K562 (cell line): ENCODE data around the gene TARM1. TPM values are rescaled to one million over a fixed set of nuclear protein-coding genes. Genes with fewer than 3 reads are reported as not detected.
A peak's percentile ranks its signal among the peaks of the same experiment; 100 is the strongest.

Experiments
- AFF4 ChIP-seq: sonication (generic); formaldehyde crosslinking; IDR thresholded peaks from 2 replicates; pipeline ENCODE4 v1.8.0; 2023; ENCODE audit warnings: mild to moderate bottlenecking, missing genetic modification reagents
- ATF7 ChIP-seq: fragments of 450-650 bp; IDR thresholded peaks from 2 replicates; pipeline ENCODE4 v1.7.1; 2014; ENCODE audit warnings: mild to moderate bottlenecking, moderate library complexity
- CC2D1A ChIP-seq: fragments of 450-650 bp; IDR thresholded peaks from 2 replicates; pipeline ENCODE4 v1.6.1; 2017; ENCODE audit warnings: mild to moderate bottlenecking
- E2F6 ChIP-seq, 2 experiments: IDR thresholded peaks; 2 replicates each; pipeline ENCODE4 v1.6.1; 2011; ENCODE audit warnings: borderline replicate concordance in 1 of 2, control low read depth in 1 of 2, low read depth in 1 of 2, low read length in 1 of 2, mild to moderate bottlenecking in 1 of 2, mixed read lengths in 1 of 2, moderate library complexity in 1 of 2; ENCODE audit not compliant: insufficient read depth in 1 of 2, insufficient read length in 1 of 2, poor library complexity in 1 of 2, severe bottlenecking in 1 of 2; ENCODE audit errors: extremely low read depth in 1 of 2
- FOXJ2 ChIP-seq: fragments of 200-800 bp; sonication (Bioruptor generic); IDR thresholded peaks from 2 replicates; pipeline ENCODE4 v1.6.1; 2016; ENCODE audit warnings: missing genetic modification characterization, missing compliant biosample characterization
- HMGN3 ChIP-seq: IDR thresholded peaks from 2 replicates; pipeline ENCODE4 v1.6.1; 2011; ENCODE audit warnings: borderline replicate concordance, low read depth, mild to moderate bottlenecking, mixed read lengths, low read length; ENCODE audit not compliant: insufficient read length; ENCODE audit errors: extremely low read depth
- HNRNPLL ChIP-seq: fragments of 200-400 bp; formaldehyde crosslinking; IDR thresholded peaks from 2 replicates; pipeline ENCODE4 v1.6.1; 2017; ENCODE audit warnings: low read length, low read depth, mild to moderate bottlenecking; ENCODE audit not compliant: poor library complexity, severe bottlenecking
- KDM4B ChIP-seq, 2 experiments: fragments of 450-650 bp in 1 of 2; sonication (generic) in 1 of 2; IDR thresholded peaks; 2 replicates each; pipeline ENCODE4 v1.6.1; 2016 to 2017; ENCODE audit warnings: borderline replicate concordance in 2 of 2, antibody characterized with exemption in 1 of 2, low read depth in 1 of 2, mild to moderate bottlenecking in 1 of 2
- NELFE ChIP-seq: IDR thresholded peaks from 2 replicates; pipeline ENCODE4 v1.6.1; 2011; ENCODE audit warnings: mild to moderate bottlenecking; ENCODE audit not compliant: insufficient read depth, insufficient read length
- NR1H2 ChIP-seq: sonication (generic); formaldehyde crosslinking; IDR thresholded peaks from 2 replicates; pipeline ENCODE4 v1.4.0; 2020; ENCODE audit warnings: mild to moderate bottlenecking, missing genetic modification reagents
- ZFX ChIP-seq: sonication (generic); formaldehyde crosslinking; IDR thresholded peaks from 2 replicates; pipeline ENCODE4 v1.8.0; 2022; ENCODE audit warnings: mild to moderate bottlenecking, missing genetic modification reagents, moderate library complexity
- ZNF282 ChIP-seq: sonication (generic); formaldehyde crosslinking; IDR thresholded peaks from 2 replicates; pipeline ENCODE4 v1.8.1; 2023; ENCODE audit warnings: missing genetic modification reagents
- ZNF668 ChIP-seq: fragments of 250-450 bp; sonication (Bioruptor Pico); IDR thresholded peaks from 2 replicates; pipeline ENCODE4 v1.8.0; 2022; ENCODE audit warnings: mild to moderate bottlenecking, inconsistent platforms
- ZNF785 ChIP-seq: fragments of 250-450 bp; sonication (Bioruptor Pico); IDR thresholded peaks from 2 replicates; pipeline ENCODE4 v1.4.0; 2020; ENCODE audit warnings: mild to moderate bottlenecking
- ZNF79 ChIP-seq: fragments of 250-450 bp; sonication (Bioruptor Pico); IDR thresholded peaks from 2 replicates; pipeline ENCODE4 v1.4.0; 2020; ENCODE audit warnings: low read depth, mild to moderate bottlenecking, moderate library complexity
- polyA plus RNA-seq, 8 experiments: library from polyadenylated mRNA; depleted of rRNA in 4 of 8; stranded (reverse) in 5 of 8; unstranded in 3 of 8; fragments of >200 nt; fragmentation: Nextera tagmentation in 2 of 8; fragmentation: Illumina TruSeq in 1 of 8; extraction: Ambion mirVana in 2 of 8; extraction: Trizol in 1 of 8; gene quantifications; 2 replicates each; pipeline versions ENCODE4 v1.2.1 to v1.2.3, GENCODE V29; 2011 to 2014; ENCODE audit warnings: inconsistent platforms in 1 of 8, missing spikeins in 1 of 8
- total RNA-seq, 7 experiments: library from RNA; depleted of rRNA in 6 of 7; stranded (reverse); fragments of >200 nt in 6 of 7; fragmentation: Illumina TruSeq in 2 of 7; extraction: Trizol in 2 of 7; gene quantifications; 2 replicates each; pipeline versions ENCODE4 v1.2.1 to v1.2.3, GENCODE V29; 2011 to 2021; ENCODE audit warnings: low replicate concordance in 1 of 7

The TARM1 gene
- total and polyA plus RNA-seq, 9 of the 15 experiments (the other 6 are each of a cell fraction or from before 2014, with no cell fraction given), result not detected

DNA sequence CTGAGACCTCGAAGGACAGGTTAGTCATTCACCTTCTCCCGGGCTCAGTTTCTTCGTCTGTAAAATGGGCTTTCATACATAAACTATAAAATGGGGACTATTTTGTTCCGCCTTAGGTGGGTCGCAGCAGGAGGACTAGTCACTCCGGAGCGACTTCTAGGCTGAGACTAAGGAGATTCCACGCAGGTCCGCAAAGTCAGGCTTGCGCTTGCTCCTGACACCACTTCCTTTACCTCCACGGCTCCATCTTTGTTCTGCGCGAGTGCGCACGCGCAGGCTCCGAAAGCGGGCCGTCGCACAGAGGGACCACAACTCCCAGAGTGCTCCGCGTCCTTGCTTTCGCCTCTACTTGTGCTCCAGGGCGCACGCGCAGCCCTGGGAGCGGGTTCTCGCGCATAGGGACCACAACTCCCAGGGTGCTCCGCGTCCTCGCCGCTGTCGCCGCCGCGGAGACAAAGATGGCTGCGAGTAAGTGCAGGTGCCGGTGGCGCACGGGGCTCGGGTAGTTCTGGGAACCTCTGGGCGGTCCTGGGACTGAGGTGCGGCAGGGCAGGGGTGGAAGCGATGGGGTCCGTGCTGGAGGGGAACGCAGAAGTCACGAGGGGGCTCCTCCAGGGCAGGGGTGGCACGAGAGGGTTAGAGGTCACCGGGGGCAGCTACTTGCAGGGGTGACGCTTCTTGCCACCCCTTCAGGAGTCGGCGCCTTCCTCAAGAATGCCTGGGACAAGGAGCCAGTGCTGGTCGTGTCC lies 21.4 kb upstream of the TARM1 start, which contains the start of gene NDUFA3 (continued):
- TF ChIP-seq ZNF79 (CRISPR knock-in tag) (no peak), KDM4B (IDR thresholded peaks at IDR 0.05; ENCODE audit: borderline replicate concordance in 2 of 2, low read depth in 1 of 2) (no peak), CC2D1A (peak; percentile 87; the same call in 1 of the 2 replicates), E2F6 (IDR thresholded peaks at IDR 0.05; ENCODE audit: borderline replicate concordance in 1 of 2, extremely low read depth in 1 of 2, insufficient read depth in 1 of 2, insufficient read length in 1 of 2, low read depth in 1 of 2, low read length in 1 of 2, poor library complexity in 1 of 2, severe bottlenecking in 1 of 2) (no peak), ZNF668 (CRISPR knock-in tag) (no peak), ATF7 (peak; percentile 72; the same call in 1 of the 2 replicates), HMGN3 (peak; percentile 68), FOXJ2 (tag) (peak; percentile 41; the same call in 1 of the 2 replicates), ZNF282 (CRISPR knock-in tag) (no peak), NELFE (no peak), ZFX (0 out of 2 replicates have a peak, but pooled peaks have one; percentile 45), NR1H2 (no peak), ZNF785 (no peak), HNRNPLL (no peak), AFF4 (CRISPR knock-in tag) (no peak)
